Body of pancreas (tissue), 4 donors: ENCODE measurements around the gene SCN11A. TPM values are rescaled to one million over a fixed set of nuclear protein-coding genes. Genes with fewer than 3 reads are reported as not detected.
"Not testable (repeated sequence)": the region's sequence is repeated elsewhere in the genome, so short reads cannot be mapped to it uniquely, and the experiment has no call there.

Experiments used
- ATAC-seq: fragments of 150-250 bp; one replicate; pipeline ENCODE4 v1.9.1; 2016
- DNase-seq, 4 donors: peaks; one replicate each; pipeline ENCODE4 v3.0.0-alpha.2; 2019
- H3K27ac ChIP-seq, 4 donors: fragments of 200-600 bp; sonication (generic); 1 replicate in 3 of 4; 2 replicates in 1 of 4; pipeline versions ENCODE4 v1.5.1 to v1.6.1; 2016 to 2019; ENCODE audit warnings: mild to moderate bottlenecking in 1 of 4, mixed read lengths in 1 of 4, moderate library complexity in 1 of 4
- H3K27me3 ChIP-seq, 2 donors: fragments of 200-600 bp; sonication (generic); one replicate each; pipeline ENCODE4 v1.6.0; 2016; ENCODE audit warnings: mild to moderate bottlenecking in 1 of 2
- H3K36me3 ChIP-seq, 2 donors: fragments of 200-600 bp; sonication (generic); replicated peaks in 1 of 2; 2 replicates each; pipeline ENCODE4 v1.5.1; 2016; ENCODE audit warnings: low read depth in 2 of 2; ENCODE audit not compliant: insufficient read depth in 1 of 2
- H3K4me1 ChIP-seq: fragments of 200-600 bp; sonication (generic); one replicate; pipeline ENCODE4 v1.6.0; 2016
- H3K4me3 ChIP-seq, 2 donors: fragments of 200-600 bp; sonication (generic); 1 replicate in 1 of 2; 2 replicates in 1 of 2; pipeline ENCODE4 v1.5.1; 2016 to 2019
- H3K9me3 ChIP-seq, 3 donors: fragments of 200-600 bp; sonication (generic); 1 replicate in 2 of 3; 2 replicates in 1 of 3; pipeline ENCODE4 v1.5.1; 2016
- POLR2A ChIP-seq, 3 donors: fragments of 450-650 bp; IDR thresholded peaks; one replicate each; pipeline ENCODE4 v1.6.1; 2016; ENCODE audit warnings: antibody characterized with exemption in 3 of 3, mild to moderate bottlenecking in 2 of 3
- WGBS, 2 donors: methylation state at CpG; one replicate each; pipeline ENCODE4 v1.1.5; 2017; 5-methylcytosine and 5-hydroxymethylcytosine counted together
- intact Hi-C: fragments of 100-400 bp; cut with DNase I; formaldehyde crosslinking; loops from one replicate; pipeline ENCODE4 v1.15.1; 2023
- total RNA-seq, 2 donors: library from RNA; depleted of rRNA; stranded (reverse); fragments of >200 nt; gene quantifications; one replicate each; pipeline ENCODE4 v1.1.0, GENCODE V29; 2016
- TF ChIP-seq, protein P1 (sequence below), 7 experiments: fragments of 450-650 bp in 4 of 7; fragments of 200-600 bp in 3 of 7; sonication (generic) in 3 of 7; IDR thresholded peaks; one replicate each; pipeline ENCODE4 v1.5.1; 2016 to 2019; ENCODE audit warnings: antibody characterized with exemption in 7 of 7

Gene SCN11A
- total RNA-seq, 2 donors from 2014 or later = 0.26 TPM; not detected in 1

DNA sequence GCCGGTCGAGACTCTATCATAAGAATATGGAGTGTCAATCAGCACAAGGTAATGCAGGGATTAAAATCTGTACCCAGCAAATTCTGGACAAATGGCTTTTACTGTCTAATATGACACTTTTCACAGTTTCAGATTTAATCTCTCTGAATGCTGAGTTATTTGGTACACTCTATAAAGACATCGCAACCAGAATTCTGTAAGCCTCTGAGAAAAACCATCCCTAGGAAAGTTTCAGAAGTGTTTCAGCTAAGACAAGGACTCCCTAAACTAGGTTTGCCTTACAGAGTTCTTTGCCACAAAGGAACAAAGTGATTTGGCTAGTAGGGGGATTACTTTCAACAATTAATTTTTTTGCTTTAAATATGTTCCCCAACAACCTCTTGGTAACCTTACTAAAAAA, 11.4 kb upstream of the SCN11A start:
- Histone ChIP-seq H3K27me3 (no peaks in the 10 kb centered on the region), H3K36me3 (peaks cover 0 to 4% of the 10 kb centered on the region in 2 donors), H3K9me3 (no peaks in the 10 kb centered on the region), H3K27ac (no peak overlapping the region), H3K4me3 (no peak overlapping the region), H3K4me1 (peaks cover 9% of the 10 kb centered on the region)
- TF ChIP-seq POLR2A (IDR thresholded peaks at IDR 0.05) = no peak
- TF ChIP-seq, protein P1, sequence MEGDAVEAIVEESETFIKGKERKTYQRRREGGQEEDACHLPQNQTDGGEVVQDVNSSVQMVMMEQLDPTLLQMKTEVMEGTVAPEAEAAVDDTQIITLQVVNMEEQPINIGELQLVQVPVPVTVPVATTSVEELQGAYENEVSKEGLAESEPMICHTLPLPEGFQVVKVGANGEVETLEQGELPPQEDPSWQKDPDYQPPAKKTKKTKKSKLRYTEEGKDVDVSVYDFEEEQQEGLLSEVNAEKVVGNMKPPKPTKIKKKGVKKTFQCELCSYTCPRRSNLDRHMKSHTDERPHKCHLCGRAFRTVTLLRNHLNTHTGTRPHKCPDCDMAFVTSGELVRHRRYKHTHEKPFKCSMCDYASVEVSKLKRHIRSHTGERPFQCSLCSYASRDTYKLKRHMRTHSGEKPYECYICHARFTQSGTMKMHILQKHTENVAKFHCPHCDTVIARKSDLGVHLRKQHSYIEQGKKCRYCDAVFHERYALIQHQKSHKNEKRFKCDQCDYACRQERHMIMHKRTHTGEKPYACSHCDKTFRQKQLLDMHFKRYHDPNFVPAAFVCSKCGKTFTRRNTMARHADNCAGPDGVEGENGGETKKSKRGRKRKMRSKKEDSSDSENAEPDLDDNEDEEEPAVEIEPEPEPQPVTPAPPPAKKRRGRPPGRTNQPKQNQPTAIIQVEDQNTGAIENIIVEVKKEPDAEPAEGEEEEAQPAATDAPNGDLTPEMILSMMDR (IDR thresholded peaks at IDR 0.05) = no peak
- no peak for ATAC-seq
- WGBS, 2 donors = 96 to 98% methylated on average over 3 of the region's 3 CpGs
- intact Hi-C loops = no loop called here
- no peak for DNase-seq

DNA sequence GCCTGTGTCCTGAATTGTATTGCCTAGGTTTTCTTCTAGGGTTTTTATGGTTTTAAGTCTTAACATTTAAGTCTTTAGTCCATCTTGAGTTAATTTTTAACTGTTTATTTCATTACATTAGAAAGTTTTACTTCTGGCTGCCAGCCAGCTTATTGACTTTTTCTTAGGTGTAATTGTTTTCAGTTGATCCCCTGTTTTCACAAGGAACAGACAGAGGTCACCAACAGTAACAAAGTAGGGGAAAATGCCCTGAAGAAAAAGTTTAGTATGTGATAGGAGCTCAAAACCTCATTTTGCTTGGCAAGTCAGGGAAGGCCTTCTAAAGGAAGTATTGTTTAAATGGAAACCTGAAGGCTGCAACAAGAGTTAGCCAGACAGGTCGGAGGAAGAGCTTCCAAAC, 10.4 kb upstream of the SCN11A start:
- intact Hi-C loops = no loop called here
- ATAC-seq (no peak), DNase-seq (no peak)
- Histone ChIP-seq H3K4me1 (peaks cover 9% of the 10 kb centered on the region), H3K4me3 (no peak overlapping the region), H3K36me3 (peaks cover 0 to under 1% of the 10 kb centered on the region in 2 donors), H3K27ac (no peak overlapping the region), H3K27me3 (no peaks in the 10 kb centered on the region), H3K9me3 (no peaks in the 10 kb centered on the region)
- TF ChIP-seq POLR2A (IDR thresholded peaks at IDR 0.05) = no peak
- TF ChIP-seq, protein P1 (IDR thresholded peaks at IDR 0.05) = no peak
- WGBS, 2 donors = 71 to 84% methylated on average over 1 of the region's 1 CpG

- DNase-seq, H3K4me3 ChIP-seq, H3K36me3 ChIP-seq, H3K9me3 ChIP-seq, H3K27ac ChIP-seq, H3K27me3 ChIP-seq, ATAC-seq, intact Hi-C loops, H3K4me1 ChIP-seq: not testable (repeated sequence)
- 88% methylated on average over 2 of the region's 2 CpGs for WGBS, 2 donors
Measured at GRCh38 chr3:39061228-39061627, 9.5 kb upstream of the SCN11A start.

DNA sequence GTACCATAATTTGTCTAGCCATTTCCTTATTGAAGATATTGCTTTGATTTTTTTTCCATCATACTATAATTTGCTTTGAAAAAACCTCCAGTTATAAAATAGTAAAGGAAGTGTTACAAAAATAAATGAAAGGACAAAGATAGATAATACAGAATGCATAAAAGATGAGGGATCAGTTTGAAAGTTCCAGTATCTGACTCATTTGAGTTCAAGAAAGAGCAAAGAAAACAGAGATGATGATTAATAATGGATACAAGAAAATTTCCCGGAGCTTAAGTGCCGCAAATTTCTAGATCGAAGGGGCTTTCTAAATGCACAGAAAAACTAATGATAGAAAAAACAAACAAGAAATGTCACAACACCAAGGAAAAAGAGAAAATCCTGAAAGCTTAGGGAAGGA, 4.4 kb upstream of the SCN11A start:
- intact Hi-C loops = no loop called here
- Histone ChIP-seq H3K36me3 (no peaks in the 10 kb centered on the region), H3K4me3 (no peak overlapping the region), H3K4me1 (peaks cover 12% of the 10 kb centered on the region), H3K27ac (no peak overlapping the region), H3K27me3 (no peaks in the 10 kb centered on the region), H3K9me3 (no peaks in the 10 kb centered on the region)
- ATAC-seq (no peak), DNase-seq (no peak)
- TF ChIP-seq POLR2A (IDR thresholded peaks at IDR 0.05) = no peak
- TF ChIP-seq, protein P1 (IDR thresholded peaks at IDR 0.05) = no peak
- 75 to 76% methylated on average over 3 of the region's 3 CpGs for WGBS, 2 donors

- TF ChIP-seq, protein P1 (IDR thresholded peaks at IDR 0.05) = no peak
- TF ChIP-seq POLR2A (IDR thresholded peaks at IDR 0.05) = no peak
- WGBS, 2 donors = 63 to 69% methylated on average over 2 of the region's 2 CpGs
Measured at GRCh38 chr3:39053696-39054095, 2.0 kb upstream of the SCN11A start.

More at GRCh38 chr3:39053696-39054095, 2.0 kb upstream of the SCN11A start:
- no peaks in the 10 kb centered on the region for H3K9me3 ChIP-seq
- no peaks in the 10 kb centered on the region for H3K36me3 ChIP-seq
- peaks cover 16% of the 10 kb centered on the region for H3K4me1 ChIP-seq
- no peak overlapping the region for H3K27ac ChIP-seq
- intact Hi-C loops = no loop called here
- ATAC-seq (no peak), DNase-seq (no peak)
- no peak overlapping the region for H3K4me3 ChIP-seq
- H3K27me3 ChIP-seq = no peaks in the 10 kb centered on the region
